HepG2 (cell line): Measurements from ENCODE around the gene LRRC74A. TPM values are rescaled to one million over a fixed set of nuclear protein-coding genes. Genes with fewer than 3 reads are reported as not detected.

Experiments
- ARID4A ChIP-seq: sonication (generic); formaldehyde crosslinking; IDR thresholded peaks from 2 replicates; pipeline ENCODE4 v1.5.0; 2020; ENCODE audit warnings: mild to moderate bottlenecking, missing genetic modification reagents, borderline replicate concordance
- ARID5B ChIP-seq: IDR thresholded peaks from 2 replicates; pipeline ENCODE4 v1.4.0; 2020; ENCODE audit warnings: mild to moderate bottlenecking, missing genetic modification reagents
- ATF2 ChIP-seq: sonication (generic); formaldehyde crosslinking; IDR thresholded peaks from 2 replicates; pipeline ENCODE4 v1.4.0; 2020; ENCODE audit warnings: missing genetic modification reagents
- CREB1 ChIP-seq, 2 experiments: fragments of 450-650 bp in 1 of 2; IDR thresholded peaks; 2 replicates each; pipeline ENCODE4 v1.6.1; 2016 to 2017; ENCODE audit warnings: control low read depth in 1 of 2, mild to moderate bottlenecking in 1 of 2, missing compliant biosample characterization in 1 of 2, missing genetic modification characterization in 1 of 2
- FOXK1 ChIP-seq: sonication (generic); formaldehyde crosslinking; IDR thresholded peaks from 2 replicates; pipeline ENCODE4 v1.4.0; 2020; ENCODE audit warnings: low read depth, missing genetic modification reagents, borderline replicate concordance
- FOXO1 ChIP-seq: sonication (generic); formaldehyde crosslinking; IDR thresholded peaks from 2 replicates; pipeline ENCODE4 v1.4.0; 2020; ENCODE audit warnings: missing genetic modification reagents
- GPN1 ChIP-seq: sonication (generic); formaldehyde crosslinking; IDR thresholded peaks from 2 replicates; pipeline ENCODE4 v1.5.1; 2020; ENCODE audit warnings: missing genetic modification reagents, borderline replicate concordance
- KDM6A ChIP-seq: IDR thresholded peaks from 2 replicates; pipeline ENCODE4 v1.6.1; 2016; ENCODE audit warnings: low read depth
- KLF9 ChIP-seq: IDR thresholded peaks from 2 replicates; pipeline ENCODE4 v1.6.1; 2016; ENCODE audit warnings: low read depth
- PHF21A ChIP-seq: sonication (generic); formaldehyde crosslinking; IDR thresholded peaks from 2 replicates; pipeline ENCODE4 v1.5.0; 2020; ENCODE audit warnings: mild to moderate bottlenecking, missing genetic modification reagents
- TFAP4 ChIP-seq: sonication (generic); IDR thresholded peaks from 2 replicates; pipeline ENCODE4 v1.6.1; 2016; ENCODE audit warnings: low read depth, borderline replicate concordance
- ZBTB43 ChIP-seq: sonication (generic); formaldehyde crosslinking; conservative IDR thresholded peaks from 2 replicates; pipeline ENCODE4 v1.4.0; 2020; ENCODE audit warnings: missing genetic modification reagents
- ZKSCAN8 ChIP-seq: IDR thresholded peaks from 2 replicates; pipeline ENCODE4 v1.6.1; 2016; ENCODE audit warnings: borderline replicate concordance, missing genetic modification reagents, missing compliant biosample characterization
- ZNF605 ChIP-seq: sonication (generic); formaldehyde crosslinking; IDR thresholded peaks from 2 replicates; pipeline ENCODE4 v1.8.0; 2022; ENCODE audit warnings: mild to moderate bottlenecking, missing genetic modification reagents
- ZNF614 ChIP-seq: IDR thresholded peaks from 2 replicates; pipeline ENCODE4 v1.6.1; 2018; ENCODE audit warnings: missing biosample characterization, missing genetic modification reagents, inconsistent platforms, borderline replicate concordance
- ZNF781 ChIP-seq: sonication (generic); formaldehyde crosslinking; IDR thresholded peaks from 2 replicates; pipeline ENCODE4 v1.5.1; 2020; ENCODE audit warnings: borderline replicate concordance, mild to moderate bottlenecking, missing genetic modification reagents; ENCODE audit errors: not compliant biosample characterization
- ZSCAN12 ChIP-seq: sonication (generic); formaldehyde crosslinking; IDR thresholded peaks from 2 replicates; pipeline ENCODE4 v1.9.0; 2021; ENCODE audit warnings: mild to moderate bottlenecking, missing genetic modification reagents
- ZSCAN22 ChIP-seq: sonication (generic); formaldehyde crosslinking; IDR thresholded peaks from 2 replicates; pipeline ENCODE4 v1.4.0; 2020; ENCODE audit warnings: mild to moderate bottlenecking, missing genetic modification reagents
- polyA plus RNA-seq, 8 experiments: library from polyadenylated mRNA; depleted of rRNA in 3 of 8; stranded (reverse) in 7 of 8; unstranded in 1 of 8; fragments of >200 nt; fragmentation: Illumina TruSeq in 4 of 8; extraction: Trizol in 4 of 8; gene quantifications; 2 replicates each; pipeline versions ENCODE4 v1.2.1 to v1.2.3, GENCODE V29; 2011 to 2016; ENCODE audit warnings: low read depth in 4 of 8, missing spikeins in 1 of 8, mixed read lengths in 1 of 8; ENCODE audit not compliant: insufficient read depth in 1 of 8
- total RNA-seq, 5 experiments: library from RNA; depleted of rRNA; stranded (reverse); fragments of >200 nt; fragmentation: Illumina TruSeq; extraction: Trizol; gene quantifications; 2 replicates each; pipeline ENCODE4 v1.2.3, GENCODE V29; 2016; ENCODE audit warnings: low read depth in 1 of 5

Gene LRRC74A
- total and polyA plus RNA-seq, 2 of the 13 experiments (the other 11 are each of a cell fraction or from before 2014, with no cell fraction given), result not detected

GRCh38 chr14:76832503-76832988 is 6.3 kb downstream of the LRRC74A start (continued):
- TF ChIP-seq CREB1 (IDR thresholded peaks at IDR 0.05) (peak; percentile 30; the same call in 1 of the 2 replicates), CREB1 (CRISPR knock-in tag; IDR thresholded peaks at IDR 0.05) (0 out of 2 replicates have a peak, but pooled peaks have one; percentile 25), PHF21A (CRISPR knock-in tag) (peak; percentile 54; the same call in 1 of the 2 replicates), KDM6A (CRISPR knock-in tag) (peak; percentile 77), ZBTB43 (CRISPR knock-in tag) (no peak), ZSCAN12 (CRISPR knock-in tag) (no peak), ARID4A (CRISPR knock-in tag) (peak; percentile 50; the same call in 1 of the 2 replicates), FOXK1 (CRISPR knock-in tag) (peak; percentile 44; the same call in 1 of the 2 replicates), ATF2 (CRISPR knock-in tag) (peak; percentile 50; the same call in 1 of the 2 replicates), ZSCAN22 (no peak), ZNF605 (peak; percentile 35; the same call in 1 of the 2 replicates), GPN1 (CRISPR knock-in tag) (no peak), FOXO1 (peak; percentile 90), ZKSCAN8 (CRISPR knock-in tag) (peak; percentile 54; the same call in 1 of the 2 replicates), ZNF614 (CRISPR knock-in tag) (peak; percentile 77; the same call in 1 of the 2 replicates), TFAP4 (peak; percentile 93), KLF9 (CRISPR knock-in tag) (no peak), ARID5B (CRISPR knock-in tag) (peak; percentile 88), ZNF781 (no peak)
